Measurements from ENCODE around the gene PLEK. TPM values are rescaled to one million over a fixed set of nuclear protein-coding genes. Genes with fewer than 3 reads are reported as not detected.

Gene PLEK
- total RNA-seq, 1 experiment from 2014 or later = not detected

DNA sequence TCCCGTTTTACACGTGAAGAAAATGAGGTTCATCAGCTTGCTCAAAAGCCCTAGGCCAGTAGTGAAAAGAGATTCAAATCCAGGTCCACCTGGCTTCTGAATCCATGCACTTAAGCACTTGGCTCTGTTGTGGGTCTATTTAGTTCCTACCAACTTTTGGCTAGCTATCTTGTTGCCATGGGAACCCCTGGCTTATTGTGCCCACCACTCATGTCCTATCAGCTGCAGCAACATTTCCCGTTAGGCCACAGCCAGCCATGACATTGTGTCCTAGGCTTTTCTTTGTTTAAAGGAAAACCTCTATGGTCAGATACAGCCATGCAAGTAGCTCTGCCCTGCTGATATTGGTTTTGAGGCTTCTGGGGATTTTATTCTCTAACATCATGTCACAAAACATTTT, 49.8 kb downstream of the PLEK start:
- DNase-seq (ENCODE audit: low spot score) = no peak

GRCh38 chr2:68415521-68415920, 50.4 kb downstream of the PLEK start:
- no peak for DNase-seq (ENCODE audit: low spot score)

DNA sequence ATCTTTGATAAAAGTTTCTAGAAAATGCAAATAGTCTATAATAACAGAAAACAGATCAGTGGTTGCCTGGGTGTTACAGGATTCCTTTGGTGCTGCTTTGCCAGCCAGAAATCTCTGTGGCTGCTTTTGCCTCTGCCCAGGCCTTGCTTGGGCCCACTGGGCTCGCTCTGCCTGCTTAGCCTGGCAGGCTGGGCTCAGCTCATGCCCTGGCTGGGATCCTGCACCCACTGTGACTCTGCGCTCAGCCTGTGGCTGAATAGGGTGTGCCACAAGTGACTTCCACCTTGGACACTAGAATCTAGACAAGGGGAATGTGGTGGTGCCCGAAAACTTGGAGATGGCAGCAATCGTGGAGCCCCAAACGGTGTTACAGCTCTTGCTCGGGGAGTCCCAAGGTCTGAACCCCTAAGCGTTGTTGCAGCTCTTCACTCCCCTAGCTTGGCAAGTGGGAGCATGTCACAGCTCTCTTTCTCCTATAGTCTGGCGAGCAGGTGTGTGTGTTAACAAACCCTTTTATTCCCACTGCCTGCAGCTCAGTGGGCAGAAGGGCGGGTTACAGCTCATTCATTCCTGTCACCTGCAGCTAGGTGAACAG, 51.1 kb downstream of the PLEK start:
- DNase-seq (ENCODE audit: low spot score) = no peak

DNA sequence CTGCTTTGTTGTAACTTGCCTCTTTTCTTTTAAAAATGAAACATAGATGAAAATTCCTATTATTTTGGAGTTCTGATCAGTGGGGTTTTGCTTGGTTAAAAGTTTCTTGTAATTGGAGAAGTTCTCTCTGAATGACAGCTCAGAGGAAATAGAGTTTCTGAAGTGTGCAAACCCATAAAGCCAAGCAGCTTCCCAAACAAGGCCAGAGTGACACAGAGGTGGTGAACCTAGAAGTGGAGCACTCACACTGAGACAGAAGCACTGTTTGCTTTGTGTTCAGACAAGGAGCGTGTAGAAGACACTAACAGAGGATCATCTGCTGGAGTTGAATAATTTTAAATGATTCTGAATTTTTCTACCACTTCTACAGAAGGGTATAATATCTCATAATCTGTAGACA, 52.8 kb downstream of the PLEK start:
- no peak for DNase-seq (ENCODE audit: low spot score)

DNA sequence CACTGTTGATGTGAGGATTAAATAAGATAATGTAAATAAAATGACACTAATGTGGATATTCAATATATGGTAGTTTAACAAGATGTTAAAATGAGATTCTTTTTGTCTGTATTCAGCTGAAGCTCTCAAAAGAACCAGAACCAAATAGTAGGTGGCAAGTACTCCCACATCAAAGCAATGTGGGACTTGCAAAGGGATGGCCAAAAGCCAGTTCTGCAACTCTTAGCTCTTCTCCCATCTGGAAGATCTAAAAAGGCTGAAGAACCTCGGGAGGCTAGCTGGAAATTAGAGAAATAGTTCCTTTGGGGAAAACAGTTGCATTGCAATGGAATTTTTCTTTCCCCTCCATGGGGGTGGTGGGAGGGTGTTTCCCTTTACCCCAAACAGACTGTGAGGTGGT, 53.3 kb downstream of the PLEK start:
- DNase-seq (ENCODE audit: low spot score) = no peak

DNA sequence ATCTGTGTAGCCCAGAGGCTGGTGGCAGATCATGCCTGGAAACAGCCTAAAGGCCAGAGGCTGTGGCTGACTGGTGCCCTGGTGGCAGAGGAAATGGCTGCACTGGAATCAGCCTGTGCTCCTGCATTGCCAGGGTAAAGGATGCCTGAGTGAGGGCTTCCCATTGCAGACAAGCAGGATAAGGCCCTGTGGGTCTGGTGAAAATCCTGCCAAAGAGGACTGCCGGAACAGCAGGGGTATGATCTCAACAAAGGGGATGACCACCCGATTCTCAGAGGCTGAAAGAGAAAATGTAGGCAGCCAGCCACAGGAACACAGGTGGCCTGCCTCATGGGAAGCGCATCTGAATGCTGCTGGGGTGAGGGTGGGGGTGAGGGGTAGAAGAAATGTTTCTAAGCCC, 53.8 kb downstream of the PLEK start:
- DNase-seq (ENCODE audit: low spot score) = no peak

- no peak for DNase-seq (ENCODE audit: low spot score)
Observed at GRCh38 chr2:68420254-68420910, 55.3 kb downstream of the PLEK start.

DNA sequence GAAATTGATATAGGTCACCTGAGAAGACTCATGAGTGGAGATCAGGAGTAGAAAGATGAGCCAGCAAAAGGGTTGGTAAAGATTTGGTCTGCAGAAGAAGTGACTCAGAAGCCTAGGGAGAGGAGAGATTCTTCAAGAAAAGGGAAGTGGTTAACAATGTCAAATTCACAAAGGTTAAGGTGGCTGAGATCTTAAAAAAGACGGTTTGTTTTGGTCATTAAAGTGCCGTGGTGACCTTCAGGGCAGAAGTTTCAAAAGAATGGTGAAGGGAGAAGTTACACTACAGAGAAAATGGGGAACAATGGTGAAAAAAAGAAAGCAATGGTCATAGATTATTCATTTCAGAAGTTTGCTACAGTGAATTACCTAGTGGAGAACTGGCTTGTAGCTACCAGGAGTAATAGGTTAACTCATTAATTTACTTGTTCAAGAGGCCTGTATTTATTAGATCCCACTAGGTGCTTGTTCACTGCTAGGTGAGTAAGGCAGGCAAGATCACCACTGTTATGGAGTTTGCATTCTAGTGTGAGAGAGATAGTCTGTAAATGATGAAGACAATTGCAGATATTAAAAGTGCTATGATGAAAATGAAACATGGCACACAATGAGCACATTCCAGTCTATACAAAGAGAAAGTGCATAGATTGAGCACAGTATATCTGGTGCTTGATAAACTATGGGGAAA, 59.0 kb downstream of the PLEK start:
- no peak for DNase-seq (ENCODE audit: low spot score)

GRCh38 chr2:68425503-68425902, 60.4 kb downstream of the PLEK start:
- no peak for DNase-seq (ENCODE audit: low spot score)

DNA sequence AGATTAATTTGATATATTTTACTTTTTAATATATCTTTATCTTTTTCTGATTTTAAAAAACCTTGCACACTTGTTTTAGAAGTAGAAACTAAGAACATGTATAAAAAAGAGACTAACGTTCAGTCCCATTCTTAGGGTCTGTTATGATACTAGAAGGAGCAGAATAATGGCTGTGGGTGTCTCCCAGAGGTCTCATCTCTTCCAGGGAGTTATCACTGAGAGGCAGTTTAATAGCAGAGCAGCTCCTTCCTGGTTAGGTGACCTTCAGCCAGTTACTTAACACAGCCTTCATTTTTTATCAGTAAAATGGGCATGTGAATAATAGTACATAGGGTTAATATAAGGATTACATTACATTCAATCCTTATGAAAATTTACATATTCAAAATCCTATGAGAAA, 61.4 kb downstream of the PLEK start:
- no peak for DNase-seq (ENCODE audit: low spot score)

GRCh38 chr2:68426848-68427579, 61.9 kb downstream of the PLEK start:
- peak; percentile 19 for DNase-seq (ENCODE audit: low spot score)

- no peak for DNase-seq (ENCODE audit: low spot score)
Observed at GRCh38 chr2:68428126-68428525, 63.0 kb downstream of the PLEK start.

GRCh38 chr2:68428746-68429145, 63.7 kb downstream of the PLEK start:
- no peak for DNase-seq (ENCODE audit: low spot score)

- no peak for DNase-seq (ENCODE audit: low spot score)
Observed at GRCh38 chr2:68429311-68429826, 64.3 kb downstream of the PLEK start.

- no peak for DNase-seq (ENCODE audit: low spot score)
Observed at GRCh38 chr2:68431316-68431972, 66.4 kb downstream of the PLEK start.

DNA sequence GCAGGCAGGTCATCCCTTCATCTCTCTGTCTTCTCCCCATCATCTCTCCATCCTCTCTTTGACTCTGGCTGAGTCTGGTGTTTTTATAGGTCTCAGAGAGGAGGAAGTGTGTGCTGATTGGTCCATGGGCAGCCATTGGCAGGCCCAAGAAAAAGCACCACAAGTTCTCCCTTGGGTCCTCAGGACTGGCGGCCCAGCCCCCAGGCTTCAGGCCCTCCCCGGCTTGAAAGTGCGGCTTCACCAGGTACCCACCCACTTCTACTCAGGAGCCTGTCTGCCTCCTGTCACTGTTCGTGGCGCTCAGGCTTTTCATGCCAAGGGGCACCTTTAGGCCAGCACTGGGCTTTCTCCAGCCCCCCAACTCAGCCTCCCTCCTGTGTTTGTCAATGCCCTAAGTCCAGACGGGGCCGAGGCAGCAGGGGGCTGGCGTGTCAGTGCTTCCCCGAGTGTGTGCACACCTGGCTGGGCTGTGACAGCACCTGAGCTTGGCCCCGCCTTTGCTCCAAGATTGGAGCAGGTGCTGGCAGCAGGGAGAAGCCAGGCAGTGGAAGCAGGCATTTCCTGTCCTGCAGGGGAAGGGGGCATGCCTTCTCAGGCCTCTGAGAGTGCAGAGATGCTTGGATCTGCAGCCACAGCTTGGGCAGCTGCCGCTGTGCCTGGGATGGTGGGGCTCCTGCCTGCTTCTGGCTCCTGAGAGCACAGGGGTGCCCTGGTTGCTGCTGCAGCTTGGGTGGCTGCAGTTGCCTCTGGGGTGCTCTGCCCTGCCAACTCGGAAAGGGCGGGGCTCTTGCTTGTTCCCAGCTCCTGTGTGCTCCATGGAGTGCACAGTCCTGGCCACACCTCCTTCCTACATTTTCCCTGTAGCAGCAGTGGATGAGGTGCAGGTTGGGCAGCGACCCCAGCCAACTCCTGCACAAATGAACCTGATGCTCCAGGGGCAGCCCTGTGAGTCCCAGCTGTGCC, 67.9 kb downstream of the PLEK start:
- DNase-seq (ENCODE audit: low spot score) = no peak

DNA sequence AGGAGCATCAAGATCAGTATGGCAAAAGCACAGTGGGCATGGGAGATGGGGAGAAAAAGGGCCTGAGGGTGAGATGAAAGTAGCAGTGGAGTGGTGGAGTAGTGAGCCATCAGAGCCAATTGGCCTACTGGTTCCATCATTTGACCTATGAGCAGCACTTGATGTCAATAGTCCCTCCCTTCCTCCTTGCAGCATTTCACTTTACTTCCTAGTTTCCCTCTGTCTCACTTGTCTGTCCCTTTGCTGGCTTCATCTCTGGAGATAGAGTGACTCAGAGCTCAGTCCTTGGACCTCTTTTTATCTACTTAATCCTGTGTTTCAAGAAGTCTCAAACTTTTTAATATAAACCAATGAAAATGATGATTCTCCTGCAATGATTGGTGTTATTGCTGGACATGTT, 69.9 kb downstream of the PLEK start:
- DNase-seq (ENCODE audit: low spot score) = no peak

DNA sequence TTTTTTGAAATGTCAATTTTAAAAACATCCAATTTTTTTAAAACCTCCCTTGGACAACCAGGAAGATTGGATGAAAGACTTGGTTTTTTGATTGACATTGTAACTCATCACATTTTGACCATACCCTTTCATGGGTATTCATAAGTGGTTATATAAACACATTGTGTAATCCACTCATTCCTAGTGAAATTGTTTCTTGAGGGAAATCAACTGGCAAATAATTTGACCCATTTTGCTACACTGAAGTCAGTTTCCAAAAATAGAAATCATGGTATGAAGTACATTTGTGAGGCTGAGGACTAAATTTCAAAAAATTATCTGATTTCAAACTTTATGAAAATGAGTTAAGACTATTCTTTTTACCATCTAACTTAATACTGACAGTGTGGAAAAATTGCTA, 70.5 kb downstream of the PLEK start:
- no peak for DNase-seq (ENCODE audit: low spot score)

DNA sequence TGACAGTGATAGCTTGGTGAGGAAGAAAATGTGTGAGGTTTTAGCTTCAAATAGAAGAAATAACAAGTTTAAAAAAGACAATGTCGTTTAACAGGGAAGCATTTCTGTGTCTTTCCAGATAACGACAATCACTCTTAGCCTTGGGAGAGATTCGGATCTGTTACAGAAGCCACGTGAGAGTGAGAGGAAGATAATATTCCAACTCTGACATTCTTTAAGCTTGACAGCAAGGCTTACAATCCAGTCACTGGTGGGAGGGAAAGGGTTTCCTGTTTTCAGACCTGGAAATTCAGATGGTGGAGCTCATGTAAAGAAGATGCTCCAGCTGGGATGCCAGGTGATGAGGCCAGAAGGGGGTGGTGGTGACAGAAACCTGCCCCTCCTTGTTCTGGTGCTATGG, 71.2 kb downstream of the PLEK start:
- DNase-seq (ENCODE audit: low spot score) = no peak

DNA sequence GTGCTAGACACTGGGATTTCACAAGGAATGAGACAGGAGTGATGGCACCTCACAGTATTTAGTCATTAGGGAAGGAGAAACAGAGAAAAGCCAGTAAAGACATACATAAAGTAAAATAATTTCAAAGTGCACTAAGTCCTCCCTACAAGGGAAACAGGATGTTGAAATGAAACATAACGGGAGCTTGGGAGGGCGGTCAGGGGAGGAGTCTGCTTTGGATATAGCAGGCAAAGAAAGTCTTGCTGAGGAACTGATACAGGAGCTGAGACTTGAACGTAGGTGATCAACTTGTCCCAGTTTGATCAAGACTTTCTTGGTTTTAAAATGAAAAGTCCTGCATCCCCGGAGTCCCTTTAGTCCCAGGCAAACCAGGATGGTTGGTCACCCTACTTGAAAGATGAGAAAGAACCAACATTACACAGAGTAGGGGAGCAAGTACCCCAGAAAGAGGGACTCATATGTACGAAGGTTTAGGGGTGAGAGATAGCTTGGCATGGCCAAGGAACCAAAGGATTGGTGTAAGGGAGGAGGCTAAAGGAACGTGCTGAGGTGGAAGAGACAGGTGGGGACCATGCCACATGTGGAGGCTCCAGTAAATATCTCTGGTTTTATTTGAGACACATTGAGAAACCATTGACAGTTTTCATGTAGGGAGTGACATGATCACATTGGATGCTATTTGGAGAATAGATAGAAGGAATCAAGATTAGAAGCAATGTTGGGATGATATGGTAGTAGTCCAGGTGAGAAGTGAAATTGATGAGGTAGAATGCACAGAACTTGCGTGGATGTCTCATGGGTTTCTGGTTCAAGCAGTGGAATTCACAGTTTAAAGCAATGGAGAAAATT, 73.6 kb downstream of the PLEK start:
- no peak for DNase-seq (ENCODE audit: low spot score)
